EH (cell line): ENCODE measurements around the gene ENAH.

ENCODE experiments used
- DNase-seq: peaks from one replicate; pipeline ENCODE4 v3.0.0-alpha.2; 2015; ENCODE audit warnings: low read depth

Gene ENAH

GRCh38 chr1:225559902-225560301 is 93.0 kb downstream of the ENAH start:
- no peak for DNase-seq

GRCh38 chr1:225559326-225559725 is 93.6 kb downstream of the ENAH start:
- DNase-seq: no peak

GRCh38 chr1:225556694-225557093 is 96.2 kb downstream of the ENAH start:
- DNase-seq: no peak

GRCh38 chr1:225555821-225556220 is 97.1 kb downstream of the ENAH start:
- DNase-seq: no peak

DNA sequence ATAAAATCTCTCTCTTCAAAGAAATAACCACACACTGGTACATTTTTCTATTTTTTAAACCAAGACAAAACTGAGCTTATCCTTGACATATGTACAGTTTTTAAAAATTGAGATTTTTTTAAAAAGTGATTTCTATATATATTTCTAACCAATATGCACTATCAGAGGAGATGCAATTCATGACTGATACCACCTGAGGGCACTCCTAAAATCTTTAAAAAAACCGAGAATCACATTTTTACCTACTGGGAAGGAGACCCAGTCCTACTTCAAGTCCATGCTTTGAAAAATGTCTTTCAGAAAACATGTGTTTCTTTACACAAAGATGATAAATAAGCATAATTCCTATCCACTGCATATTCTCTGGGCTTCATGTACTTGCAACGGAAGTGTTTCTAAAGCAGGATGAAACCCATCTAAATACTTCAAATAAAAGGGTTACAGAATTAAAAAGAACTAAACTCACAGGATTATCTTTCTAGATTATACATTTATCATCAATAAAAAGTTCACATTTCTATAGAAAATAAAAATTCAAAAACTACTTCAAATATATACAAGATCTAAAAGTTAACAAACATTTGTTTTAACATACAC is 98.6 kb downstream of the ENAH start:
- DNase-seq: peak; percentile 40

DNA sequence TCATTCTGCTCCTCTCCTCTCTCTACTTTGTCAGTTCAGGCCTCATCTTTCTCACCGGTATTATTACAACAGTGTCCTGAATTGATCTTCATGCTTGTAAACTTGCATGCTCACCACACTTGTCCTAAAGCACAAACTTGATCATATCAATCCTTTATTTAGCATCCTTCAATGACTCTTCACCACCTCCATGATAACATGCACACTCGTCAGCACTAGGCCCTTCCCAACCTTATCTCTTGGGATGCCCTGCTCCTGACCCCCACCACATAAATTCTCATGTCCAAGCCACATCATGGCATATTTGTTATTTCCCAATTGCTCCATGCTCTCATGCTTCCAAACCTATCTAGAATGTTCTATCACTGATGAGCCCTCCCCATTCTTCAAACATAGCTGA is 103.1 kb downstream of the ENAH start:
- DNase-seq: no peak

DNA sequence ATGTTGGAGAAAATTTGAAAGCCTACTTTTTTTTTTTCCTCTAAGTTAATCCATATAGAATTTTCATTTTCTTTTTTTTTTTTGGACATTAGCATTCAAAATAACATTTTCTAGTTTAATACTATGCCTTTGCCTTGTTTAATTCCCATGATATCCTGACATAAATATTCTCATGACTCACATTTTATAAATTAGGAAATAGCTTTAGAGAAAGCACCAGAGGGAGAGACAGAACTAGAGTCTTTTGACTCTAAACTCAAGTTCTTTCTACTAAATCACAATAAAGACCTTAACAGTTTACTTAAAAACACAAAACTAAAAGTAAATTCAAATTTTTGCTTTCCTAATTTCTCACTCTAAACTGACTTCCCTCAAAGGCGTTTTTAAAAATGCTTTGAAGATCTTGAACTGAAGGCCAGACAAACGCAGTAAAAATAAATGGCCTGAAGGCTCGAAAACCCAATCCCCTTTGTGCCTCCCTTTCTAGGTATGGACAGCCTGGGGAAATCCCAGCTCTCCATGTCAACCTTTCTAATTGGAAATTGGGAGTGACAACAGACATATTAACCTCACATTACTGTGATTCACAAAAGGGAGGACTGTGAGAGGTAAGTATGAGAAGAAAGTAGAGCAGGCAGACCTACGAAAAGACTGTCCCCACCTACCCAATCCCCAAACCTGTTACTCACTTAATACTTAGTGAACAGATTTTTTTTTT is 104.6 kb downstream of the ENAH start:
- peak; percentile 40 for DNase-seq

- DNase-seq: no peak
Measured at GRCh38 chr1:225545649-225546048, 107.3 kb downstream of the ENAH start.

DNA sequence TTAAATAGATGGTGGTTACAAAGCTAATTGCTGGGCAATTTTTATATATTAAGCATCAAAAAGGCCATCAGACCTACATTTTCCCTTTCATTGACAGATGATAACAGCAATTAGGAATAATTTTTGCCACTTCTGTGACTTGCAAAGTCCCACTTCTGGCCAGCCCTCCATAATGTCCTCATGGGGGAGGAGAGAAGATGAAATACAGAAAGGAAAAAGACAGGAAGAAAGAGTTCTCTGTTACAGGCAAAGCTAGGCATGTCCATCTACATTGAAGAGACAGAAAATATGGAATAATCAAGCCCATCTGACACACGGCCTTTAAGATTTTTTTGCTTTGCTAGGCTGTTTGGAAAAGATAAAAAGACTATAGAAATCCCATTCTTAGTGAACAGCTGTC is 108.0 kb downstream of the ENAH start:
- DNase-seq: no peak

GRCh38 chr1:225544263-225544662 is 108.7 kb downstream of the ENAH start:
- DNase-seq: no peak

GRCh38 chr1:225543350-225543749 is 109.6 kb downstream of the ENAH start:
- no peak for DNase-seq

- DNase-seq: peak; percentile 18
Measured at GRCh38 chr1:225541383-225541782, 111.5 kb downstream of the ENAH start.

DNA sequence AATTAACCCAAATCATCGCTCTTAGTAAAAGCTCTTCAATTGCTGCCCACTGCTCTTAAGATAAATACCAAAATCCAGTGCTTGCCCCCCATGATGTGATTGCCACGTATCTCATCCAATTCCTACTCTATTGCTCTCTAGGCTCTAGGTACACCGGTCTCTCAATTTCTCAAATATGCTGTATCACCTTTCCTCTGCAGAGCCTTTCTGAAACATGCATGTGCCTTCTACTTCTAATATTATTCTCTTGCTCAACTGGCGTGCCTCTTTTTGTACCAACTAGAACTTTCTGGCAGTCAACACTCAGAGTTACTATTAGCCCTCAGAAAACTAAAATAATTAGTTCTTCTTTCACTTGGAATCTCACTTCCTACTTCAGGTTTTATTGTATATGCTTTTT is 113.3 kb downstream of the ENAH start:
- no peak for DNase-seq

DNA sequence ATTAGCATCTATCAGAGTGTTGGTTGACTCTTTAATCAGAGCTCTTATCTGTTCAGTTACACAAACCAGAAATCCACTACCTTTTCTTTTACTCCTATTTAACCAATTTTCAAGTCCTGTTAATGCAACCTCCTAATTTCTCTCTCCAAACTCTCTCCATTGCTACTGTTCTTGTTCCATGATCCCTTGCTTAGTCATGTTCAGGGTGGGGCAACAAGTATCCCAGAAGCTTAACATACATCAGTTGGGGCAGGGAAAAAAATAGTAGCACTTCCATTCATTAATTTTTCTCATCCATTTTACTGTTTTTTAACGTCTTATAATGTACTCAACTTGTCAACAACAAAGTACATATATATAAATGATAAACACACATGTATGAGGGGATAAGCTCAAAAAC is 113.9 kb downstream of the ENAH start:
- DNase-seq: no peak

- DNase-seq: no peak
Measured at GRCh38 chr1:225537554-225538251, 115.2 kb downstream of the ENAH start.

GRCh38 chr1:225535280-225535679 is 117.6 kb downstream of the ENAH start:
- DNase-seq: no peak

GRCh38 chr1:225534772-225535171 is 118.2 kb downstream of the ENAH start:
- DNase-seq: no peak

DNA sequence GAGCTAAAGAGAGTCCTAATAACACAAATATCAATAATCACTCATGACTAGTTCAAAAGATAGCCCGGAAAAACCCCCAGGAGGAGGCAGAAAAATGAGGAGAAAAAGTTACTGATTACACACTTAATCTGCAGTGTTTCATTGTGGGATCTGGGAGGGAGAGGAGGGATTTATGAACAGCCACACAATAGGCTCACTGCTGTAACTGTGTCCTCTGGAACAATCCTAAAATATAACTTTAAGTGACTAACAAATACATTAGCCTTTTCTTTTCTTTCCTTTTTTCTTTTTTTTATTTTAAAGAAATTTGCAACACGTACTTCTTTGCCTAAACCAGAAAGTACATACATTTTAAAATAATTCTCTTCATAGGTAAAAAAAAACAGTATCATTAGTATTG is 118.8 kb downstream of the ENAH start:
- DNase-seq: no peak

DNA sequence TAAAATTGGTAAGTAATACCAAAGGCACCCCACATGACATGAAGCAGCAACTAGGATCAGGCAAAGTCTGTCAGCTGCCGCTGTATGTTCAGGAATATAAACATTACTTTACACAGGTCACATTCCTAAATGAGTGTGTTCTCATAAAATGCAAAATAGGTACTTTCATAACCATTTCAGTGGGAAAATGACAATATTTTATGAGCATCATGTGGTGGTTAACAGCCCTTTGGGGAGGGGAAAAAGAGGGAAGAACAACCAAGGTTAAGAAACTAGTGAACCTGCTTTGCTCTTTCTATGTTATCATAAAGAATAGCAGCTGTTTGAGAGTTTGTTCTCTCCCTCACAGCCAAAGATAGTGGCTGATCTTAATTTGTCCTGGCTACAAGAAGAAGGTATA is 119.7 kb downstream of the ENAH start:
- DNase-seq: no peak

DNA sequence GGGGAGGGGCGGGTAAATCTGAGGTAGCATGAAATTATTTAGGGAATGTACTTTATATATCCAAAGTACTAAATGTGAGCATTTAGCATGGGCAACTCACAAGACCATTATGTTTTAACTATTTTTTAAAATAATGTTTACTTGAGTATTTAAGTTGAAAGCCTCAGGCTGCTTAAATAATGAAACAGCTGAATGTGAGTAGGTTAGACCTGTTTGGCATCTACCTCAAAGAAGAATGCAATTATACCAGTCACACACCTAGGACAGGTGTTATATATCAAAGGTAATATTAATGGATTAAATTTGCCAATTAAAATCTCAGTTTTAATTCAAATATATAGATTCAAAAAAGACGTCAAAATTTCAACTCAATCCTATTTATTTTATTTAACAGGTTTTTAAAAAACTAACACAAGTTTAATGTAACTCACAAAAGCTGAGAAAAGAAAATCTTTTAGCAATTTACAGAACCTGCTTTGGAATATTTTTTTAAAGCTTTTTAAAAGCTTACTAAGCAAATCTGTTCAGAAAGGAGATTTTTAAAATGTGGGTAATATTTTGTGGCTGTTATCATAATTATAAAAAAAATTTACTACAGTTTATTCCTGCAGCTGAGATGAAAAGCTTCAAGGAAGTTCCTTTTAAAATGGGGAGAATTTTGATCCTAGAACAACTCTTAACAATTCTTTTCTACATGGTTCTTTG is 120.5 kb downstream of the ENAH start:
- DNase-seq: no peak

DNA sequence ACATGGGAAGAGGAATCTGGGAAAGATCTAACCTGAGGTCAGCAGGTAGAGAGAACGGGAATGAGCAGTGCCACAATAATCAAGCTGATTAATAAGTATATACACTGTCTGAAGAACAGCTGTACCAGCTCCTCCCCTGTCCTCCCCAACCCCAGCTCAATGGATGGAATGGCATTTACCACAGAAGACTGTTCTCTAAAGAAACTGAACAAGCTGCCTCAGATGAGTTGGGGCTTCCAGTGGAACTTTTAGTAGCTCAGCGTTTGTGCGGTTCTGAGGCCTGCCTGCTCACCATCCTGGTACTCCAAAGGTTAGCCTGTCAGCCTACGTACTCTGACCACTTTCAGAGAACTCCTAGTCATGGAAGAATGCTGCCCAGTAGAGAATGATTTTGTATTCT is 123.2 kb downstream of the ENAH start:
- DNase-seq: no peak

- DNase-seq: no peak
Measured at GRCh38 chr1:225527575-225527974, 125.3 kb downstream of the ENAH start.

- no peak for DNase-seq
Measured at GRCh38 chr1:225526878-225527277, 126.0 kb downstream of the ENAH start.
